GM12878 (cell line): Measurements from ENCODE around the gene CLCNKA. TPM values are rescaled to one million over a fixed set of nuclear protein-coding genes. Genes with fewer than 3 reads are reported as not detected.

ENCODE experiments used
- ATAC-seq: fragments of 200-7000 bp; cut with Tn5 transposase; 3 replicates; pipeline ENCODE4 v1.9.1; 2020; ENCODE audit warnings: mild to moderate bottlenecking, moderate library complexity
- BruUV-seq: library from RNA; stranded (reverse); fragments of 400-500 nt; replicated peaks from 2 replicates; lab custom pipeline; 2021; lab: Mats Ljungman, UMichigan
- CTCF ChIA-PET: fragments of 300-600 bp; sonication (Branson Sonifier 250); formaldehyde crosslinking; extraction: SDS; loops from one replicate; lab custom pipeline; 2021; ENCODE audit warnings: inconsistent platforms; lab: Yijun Ruan, JAX
- POLR2A ChIA-PET: fragments of 350-600 bp; formaldehyde crosslinking; extraction: SDS; loops from one replicate; lab custom pipeline; 2021; ENCODE audit warnings: inconsistent platforms; lab: Charles Lee
- RAD21 ChIA-PET: fragments of 300-600 bp; sonication (Branson Sonifier 250); formaldehyde crosslinking; loops from one replicate; lab custom pipeline; 2023; ENCODE audit warnings: antibody characterized with exemption; ENCODE audit not compliant: unreplicated experiment; lab: Charles Lee
- SMC1A ChIA-PET: fragments of 300-600 bp; sonication (Branson Sonifier 250); formaldehyde crosslinking; loops from one replicate; lab custom pipeline; 2023; ENCODE audit not compliant: unreplicated experiment, uncharacterized antibody; lab: Charles Lee
- DNase-seq: peaks from one replicate; pipeline ENCODE4 v3.0.0-alpha.2; 2011; ENCODE audit warnings: low read depth, low spot score
- FAIRE-seq: peaks from 3 replicates; lab custom pipeline; 2011; peaks lifted over from hg19 to GRCh38; lab: Jason Lieb, UNC
- H2AFZ ChIP-seq: 2 replicates; pipeline ENCODE4 v1.6.0; 2011; ENCODE audit warnings: low read depth, low read length, control low read depth; ENCODE audit not compliant: control insufficient read depth
- H3K27ac ChIP-seq: 2 replicates; pipeline ENCODE4 v1.5.1; 2011; ENCODE audit warnings: control low read depth; ENCODE audit not compliant: control insufficient read depth, insufficient read depth
- H3K27me3 ChIP-seq, 2 experiments: replicated peaks in 1 of 2; 2 replicates each; pipeline versions ENCODE4 v1.6.0 to v1.6.1; 2011; ENCODE audit warnings: low read length in 1 of 2; ENCODE audit not compliant: control insufficient read depth in 2 of 2, insufficient read depth in 2 of 2
- H3K36me3 ChIP-seq, 2 experiments: 2 replicates each; pipeline ENCODE4 v1.5.1; 2011; ENCODE audit warnings: low read length in 1 of 2; ENCODE audit not compliant: control insufficient read depth in 2 of 2, insufficient read depth in 2 of 2
- H3K4me1 ChIP-seq: 2 replicates; pipeline ENCODE4 v1.6.1; 2011; ENCODE audit warnings: mild to moderate bottlenecking, low read length, moderate library complexity, mixed read lengths; ENCODE audit not compliant: control insufficient read depth, insufficient read depth
- H3K4me2 ChIP-seq: 2 replicates; pipeline ENCODE4 v1.6.0; 2011; ENCODE audit warnings: control low read depth; ENCODE audit not compliant: control insufficient read depth, insufficient read depth
- H3K4me3 ChIP-seq: fragments of 200-600 bp; sonication (generic); 2 replicates; pipeline ENCODE4 v1.5.1; 2016
- H3K79me2 ChIP-seq: 2 replicates; pipeline ENCODE4 v1.6.0; 2011; ENCODE audit warnings: low read length; ENCODE audit not compliant: control insufficient read depth, insufficient read depth
- H3K9ac ChIP-seq: 2 replicates; pipeline ENCODE4 v1.8.0; 2011; ENCODE audit warnings: low read length, control low read depth, mixed read lengths; ENCODE audit not compliant: control insufficient read depth, insufficient read depth
- H3K9me3 ChIP-seq: replicated peaks from 3 replicates; pipeline ENCODE4 v1.5.1; 2011; ENCODE audit warnings: mild to moderate bottlenecking, low read length; ENCODE audit not compliant: control insufficient read depth, insufficient read depth
- H4K20me1 ChIP-seq: 2 replicates; pipeline ENCODE4 v1.6.0; 2011; ENCODE audit not compliant: control insufficient read depth, insufficient read depth
- ATF3 ChIP-seq: IDR thresholded peaks from 2 replicates; pipeline ENCODE4 v1.6.1; 2011; ENCODE audit warnings: low read depth, mild to moderate bottlenecking, low read length, moderate library complexity, borderline replicate concordance; ENCODE audit errors: extremely low read depth
- CHD2 ChIP-seq: IDR thresholded peaks from 2 replicates; pipeline ENCODE4 v1.6.1; 2011; ENCODE audit warnings: low read depth, low read length, improper control_type of control experiment, borderline replicate concordance
- ESRRA ChIP-seq: IDR thresholded peaks from 2 replicates; pipeline ENCODE4 v1.6.1; 2012; ENCODE audit warnings: mild to moderate bottlenecking, low read length, improper control_type of control experiment
- ETV6 ChIP-seq, 2 experiments: fragments of 450-650 bp in 1 of 2; IDR thresholded peaks in 1 of 2; conservative IDR thresholded peaks in 1 of 2; 2 replicates each; pipeline ENCODE4 v1.6.1; 2014; ENCODE audit warnings: antibody characterized with exemption in 1 of 2, borderline replicate concordance in 1 of 2, low read depth in 1 of 2, mild to moderate bottlenecking in 1 of 2, moderate library complexity in 1 of 2
- HSF1 ChIP-seq: fragments of 150-350 bp; IDR thresholded peaks from 2 replicates; pipeline ENCODE4 v1.6.1; 2014; ENCODE audit warnings: mild to moderate bottlenecking, low read depth, low read length
- MEF2A ChIP-seq: IDR thresholded peaks from 2 replicates; pipeline ENCODE4 v1.6.1; 2011; ENCODE audit warnings: low read depth, mild to moderate bottlenecking, low read length, moderate library complexity; ENCODE audit not compliant: insufficient read depth
- NFYA ChIP-seq: IDR thresholded peaks from 2 replicates; pipeline ENCODE4 v1.6.1; 2011; ENCODE audit warnings: low read depth, mild to moderate bottlenecking, low read length, improper control_type of control experiment, borderline replicate concordance
- NFYB ChIP-seq: IDR thresholded peaks from 2 replicates; pipeline ENCODE4 v1.6.1; 2011; ENCODE audit warnings: low read depth, mild to moderate bottlenecking, low read length, improper control_type of control experiment, moderate library complexity; ENCODE audit not compliant: insufficient read depth
- REST ChIP-seq: IDR thresholded peaks from 2 replicates; pipeline ENCODE4 v1.6.1; 2012; ENCODE audit warnings: mild to moderate bottlenecking, low read depth, low read length
- TCF12 ChIP-seq: IDR thresholded peaks from 2 replicates; pipeline ENCODE4 v1.6.1; 2011; ENCODE audit warnings: low read depth, mild to moderate bottlenecking, low read length
- YBX1 ChIP-seq: fragments of 450-650 bp; IDR thresholded peaks from 2 replicates; pipeline ENCODE4 v1.6.1; 2016; ENCODE audit warnings: antibody characterized with exemption
- ZNF207 ChIP-seq: fragments of 450-650 bp; IDR thresholded peaks from 2 replicates; pipeline ENCODE4 v1.6.1; 2014; ENCODE audit warnings: antibody characterized with exemption, mild to moderate bottlenecking, borderline replicate concordance
- ZNF592 ChIP-seq: fragments of 450-650 bp; IDR thresholded peaks from 2 replicates; pipeline ENCODE4 v1.6.1; 2017; ENCODE audit warnings: mild to moderate bottlenecking, moderate library complexity
- ZZZ3 ChIP-seq: IDR thresholded peaks from 2 replicates; pipeline ENCODE4 v1.6.1; 2011; ENCODE audit warnings: low read depth; ENCODE audit not compliant: control insufficient read depth, insufficient read length
- WGBS: methylation state at CpG from one replicate; pipeline ENCODE4 v1.1.6; 2016; ENCODE audit warnings: low lambda C conversion rate; ENCODE audit not compliant: insufficient replicate concordance, insufficient coverage; ENCODE audit errors: missing lambda C conversion rate; 5-methylcytosine and 5-hydroxymethylcytosine counted together
- in situ Hi-C: fragments of 300-500 bp; cut with MboI; formaldehyde crosslinking; loops from 9 replicates; pipeline ENCODE4 v1.14.3; 2018; ENCODE audit warnings: mixed read lengths
- intact Hi-C: fragments of 100-400 bp; cut with micrococcal nuclease; formaldehyde crosslinking; loops from one replicate; pipeline ENCODE4 v1.14.2; 2022; ENCODE audit not compliant: unreplicated experiment
- polyA plus RNA-seq, 11 experiments: library from polyadenylated mRNA; depleted of rRNA in 4 of 11; unstranded in 6 of 11; stranded (reverse) in 5 of 11; fragments of >200 nt; fragmentation: Nextera tagmentation in 4 of 11; fragmentation: Illumina TruSeq in 1 of 11; extraction: Ambion mirVana in 4 of 11; extraction: Trizol in 1 of 11; gene quantifications; 1 replicate in 1 of 11; 2 replicates in 10 of 11; pipeline versions ENCODE4 v1.2.1 to v1.2.3, GENCODE V29; 2011 to 2016; ENCODE audit warnings: inconsistent platforms in 2 of 11, missing spikeins in 2 of 11, low read depth in 1 of 11
- total RNA-seq, 4 experiments: library from RNA; depleted of rRNA in 3 of 4; stranded (reverse); fragments of >200 nt in 3 of 4; fragmentation: Illumina TruSeq in 1 of 4; extraction: Trizol in 1 of 4; gene quantifications; 2 replicates each; pipeline versions ENCODE4 v1.2.1 to v1.2.3, GENCODE V29; 2013 to 2021

CLCNKA gene
- total and polyA plus RNA-seq, 10 of the 15 experiments (the other 5 are each of a cell fraction or from before 2014, with no cell fraction given), result 0.02 to 0.15 (median 0.08) TPM; not detected in 6

GRCh38 chr1:16010837-16011236 is 11.0 kb upstream of the CLCNKA start:
- H4K20me1 ChIP-seq, result no peaks in the 10 kb centered on the region
- H3K27me3 ChIP-seq, result no peaks in the 10 kb centered on the region; a peak in 1 of 4 replicates
- no peak for DNase-seq
- H3K79me2 ChIP-seq, result no peaks in the 10 kb centered on the region
- H3K4me2 ChIP-seq, result no peak overlapping the region
- CTCF ChIA-PET, result interaction anchor here (1.2 to 7.5 kb wide), 10 partner anchors 8 to 219 kb away, joined by 3 to 81 read pairs (median 6); partner anchors contain the start of genes CLCNKA and HSPB7
- peaks cover 38% of the 10 kb centered on the region for H3K4me1 ChIP-seq
- ATAC-seq, result no peak
- H3K9me3 ChIP-seq, result no peaks in the 10 kb centered on the region
- in situ Hi-C loops (no loop called here), intact Hi-C loops (no loop called here)
- H2AFZ ChIP-seq, result no peak overlapping the region
- SMC1A ChIA-PET, result interaction anchor here (0.6 to 6.5 kb wide), 12 partner anchors 13 to 216 kb away, joined by 3 to 57 read pairs (median 4); no protein-coding TSS in a partner anchor
- H3K36me3 ChIP-seq, result no peaks in the 10 kb centered on the region
- no peak for FAIRE-seq
- RAD21 ChIA-PET, result interaction anchor here (1.5 to 4.2 kb wide), 4 partner anchors 21 to 215 kb away, joined by 4 to 26 read pairs (median 5); no protein-coding TSS in a partner anchor
- 70% methylated on average over 3 of the region's 3 CpGs for WGBS
- H3K4me3 ChIP-seq, result no peak overlapping the region
- POLR2A ChIA-PET, result no interaction called here
- H3K9ac ChIP-seq, result no peak overlapping the region
- no TSS peak for BruUV-seq
- no peak overlapping the region for H3K27ac ChIP-seq
- TF ChIP-seq NFYB, result no peak
- TF ChIP-seq ETV6 (conservative IDR thresholded peaks at IDR 0.05 in 1 of 2, IDR thresholded peaks at IDR 0.05 in 1 of 2; ENCODE audit: borderline replicate concordance in 1 of 2, low read depth in 1 of 2), result no peak
- no peak for TF ChIP-seq ZZZ3
- no peak for TF ChIP-seq CHD2
- no peak for TF ChIP-seq YBX1
- TF ChIP-seq TCF12, result no peak
- TF ChIP-seq MEF2A, result no peak
- no peak for TF ChIP-seq ATF3
- no peak for TF ChIP-seq ESRRA
- no peak for TF ChIP-seq ZNF207
- TF ChIP-seq HSF1, result no peak
- no peak for TF ChIP-seq NFYA
- TF ChIP-seq REST, result no peak
- TF ChIP-seq ZNF592, result no peak
